Upper lobe of left lung (tissue), 6 donors: Measurements from ENCODE around the gene DPH6. TPM values are rescaled to one million over a fixed set of nuclear protein-coding genes. Genes with fewer than 3 reads are reported as not detected.

Experiments
- ATAC-seq, 2 donors: fragments of 200-7000 bp; cut with Tn5 transposase; one replicate each; pipeline ENCODE4 v1.9.1; 2022; ENCODE audit warnings: mild to moderate bottlenecking in 2 of 2, moderate library complexity in 2 of 2; ENCODE audit not compliant: low FRiP score in 2 of 2
- DNase-seq, 2 donors: peaks; one replicate each; pipeline ENCODE4 v3.0.0-alpha.2; 2019 to 2020
- H3K27ac ChIP-seq, 4 donors: fragments of 200-600 bp; sonication (generic); one replicate each; pipeline ENCODE4 v1.5.1; 2016 to 2019
- H3K27me3 ChIP-seq, 4 donors: fragments of 200-600 bp; sonication (generic); one replicate each; pipeline ENCODE4 v1.5.1; 2017 to 2019
- H3K36me3 ChIP-seq, 4 donors: fragments of 200-600 bp; sonication (generic); one replicate each; pipeline ENCODE4 v1.5.1; 2016 to 2019
- H3K4me1 ChIP-seq, 4 donors: fragments of 200-600 bp; sonication (generic); one replicate each; pipeline ENCODE4 v1.5.1; 2018 to 2019
- H3K4me3 ChIP-seq, 4 donors: fragments of 200-600 bp; sonication (generic); one replicate each; pipeline ENCODE4 v1.5.1; 2017 to 2019; ENCODE audit warnings: mild to moderate bottlenecking in 2 of 4, moderate library complexity in 1 of 4
- H3K9me3 ChIP-seq, 4 donors: fragments of 200-600 bp; sonication (generic); one replicate each; pipeline ENCODE4 v1.5.1; 2018 to 2019
- CTCF ChIP-seq, 6 experiments: fragments of 450-650 bp in 4 of 6; fragments of 200-600 bp in 2 of 6; sonication (generic) in 2 of 6; IDR thresholded peaks; one replicate each; pipeline ENCODE4 v1.5.1; 2016 to 2019; ENCODE audit warnings: antibody characterized with exemption in 6 of 6
- EP300 ChIP-seq, 4 donors: sonication (generic); formaldehyde crosslinking; IDR thresholded peaks; one replicate each; pipeline ENCODE4 v1.5.1; 2017; ENCODE audit warnings: antibody characterized with exemption in 4 of 4, control low read depth in 2 of 4
- POLR2A ChIP-seq, 4 donors: fragments of 450-650 bp; IDR thresholded peaks; one replicate each; pipeline ENCODE4 v1.5.1; 2016 to 2017; ENCODE audit warnings: antibody characterized with exemption in 4 of 4, mild to moderate bottlenecking in 2 of 4
- POLR2AphosphoS5 ChIP-seq, 2 donors: sonication (generic); formaldehyde crosslinking; IDR thresholded peaks; one replicate each; pipeline ENCODE4 v1.5.1; 2017; ENCODE audit warnings: antibody characterized with exemption in 2 of 2
- WGBS, 2 donors: methylation state at CpG; one replicate each; pipeline ENCODE4 v1.1.5; 2017 to 2018; 5-methylcytosine and 5-hydroxymethylcytosine counted together
- total RNA-seq, 6 donors: library from RNA; depleted of rRNA in 4 of 6; stranded (reverse); fragments of >200 nt in 4 of 6; gene quantifications; one replicate each; pipeline versions ENCODE4 v1.1.0 to v1.2.1, GENCODE V29; 2016 to 2021
- donor health status: DM: no; HTN: no; CAD: no; lungs with moderate emphysema.
- donor health status: DM: no; HTN: yes; CAD: no; lungs with severe emphysema.

DPH6 gene
- total RNA-seq, 6 donors from 2014 or later: 6.3 to 48.2 (median 14.6) TPM

GRCh38 chr15:35546511-35547381 is 781 bp upstream of the DPH6 start:
- Histone ChIP-seq H3K4me3 (peak overlapping the region; percentile 54 to 66 (median 60)), H3K27me3 (no peaks in the 10 kb centered on the region), H3K27ac (peak overlapping the region; percentile 96 to 97 (median 96)), H3K9me3 (no peaks in the 10 kb centered on the region), H3K4me1 (peaks cover 13 to 20% (median 16%) of the 10 kb centered on the region in 4 donors), H3K36me3 (no peaks in the 10 kb centered on the region)
- TF ChIP-seq POLR2AphosphoS5 (IDR thresholded peaks at IDR 0.05) (no peak), EP300 (IDR thresholded peaks at IDR 0.05) (no peak), POLR2A (IDR thresholded peaks at IDR 0.05) (no peak), CTCF (IDR thresholded peaks at IDR 0.05) (no peak)
- DNase-seq: no peak
- 57% methylated on average over 14 of the region's 14 CpGs for WGBS, 2 donors
- ATAC-seq: peak; percentile 2 to 23

GRCh38 chr15:35545316-35545823 is 595 bp downstream of the DPH6 start:
- Histone ChIP-seq H3K4me3 (peak overlapping the region; percentile 54 to 66 (median 60)), H3K27me3 (no peaks in the 10 kb centered on the region), H3K36me3 (no peaks in the 10 kb centered on the region), H3K27ac (peak overlapping the region; percentile 96 to 97 (median 96)), H3K4me1 (peaks cover 13 to 20% (median 16%) of the 10 kb centered on the region in 4 donors), H3K9me3 (no peaks in the 10 kb centered on the region)
- peak in 1 of 2 donors; percentile 58 for DNase-seq
- ATAC-seq: peak; percentile 67 to 82
- WGBS, 2 donors: 2% methylated on average over 15 of the region's 15 CpGs
- no peak for TF ChIP-seq EP300 (IDR thresholded peaks at IDR 0.05)
- TF ChIP-seq CTCF (IDR thresholded peaks at IDR 0.05): no peak
- no peak for TF ChIP-seq POLR2A (IDR thresholded peaks at IDR 0.05)
- no peak for TF ChIP-seq POLR2AphosphoS5 (IDR thresholded peaks at IDR 0.05)

- no peaks in the 10 kb centered on the region for H3K27me3 ChIP-seq
- no peaks in the 10 kb centered on the region for H3K9me3 ChIP-seq
- 68 to 74% methylated on average over 1 of the region's 1 CpG for WGBS, 2 donors
- no peak overlapping the region for H3K27ac ChIP-seq
- DNase-seq (no peak), ATAC-seq (no peak)
- TF ChIP-seq CTCF (IDR thresholded peaks at IDR 0.05): no peak
- no peak for TF ChIP-seq POLR2A (IDR thresholded peaks at IDR 0.05)
- TF ChIP-seq EP300 (IDR thresholded peaks at IDR 0.05): no peak
- H3K4me1 ChIP-seq: peaks cover 6 to 9% (median 8%) of the 10 kb centered on the region in 4 donors
- H3K36me3 ChIP-seq: no peaks in the 10 kb centered on the region
- H3K4me3 ChIP-seq: no peak overlapping the region
Measured at GRCh38 chr15:35540885-35541284, 5.1 kb downstream of the DPH6 start.

GRCh38 chr15:35540021-35540420 is 5.9 kb downstream of the DPH6 start:
- TF ChIP-seq CTCF (IDR thresholded peaks at IDR 0.05): no peak
- no peak for TF ChIP-seq POLR2AphosphoS5 (IDR thresholded peaks at IDR 0.05)
- no peak for TF ChIP-seq POLR2A (IDR thresholded peaks at IDR 0.05)
- TF ChIP-seq EP300 (IDR thresholded peaks at IDR 0.05): no peak
- Histone ChIP-seq H3K36me3 (no peaks in the 10 kb centered on the region), H3K27ac (no peak overlapping the region), H3K9me3 (no peaks in the 10 kb centered on the region), H3K4me3 (no peak overlapping the region), H3K27me3 (no peaks in the 10 kb centered on the region), H3K4me1 (peaks cover 5 to 6% (median 5%) of the 10 kb centered on the region in 4 donors)
- DNase-seq: no peak
- ATAC-seq: no peak
- WGBS, 2 donors: 100% methylated on average over 2 of the region's 2 CpGs
